ENCODE measurements around the gene EVX2.

Gene EVX2

DNA sequence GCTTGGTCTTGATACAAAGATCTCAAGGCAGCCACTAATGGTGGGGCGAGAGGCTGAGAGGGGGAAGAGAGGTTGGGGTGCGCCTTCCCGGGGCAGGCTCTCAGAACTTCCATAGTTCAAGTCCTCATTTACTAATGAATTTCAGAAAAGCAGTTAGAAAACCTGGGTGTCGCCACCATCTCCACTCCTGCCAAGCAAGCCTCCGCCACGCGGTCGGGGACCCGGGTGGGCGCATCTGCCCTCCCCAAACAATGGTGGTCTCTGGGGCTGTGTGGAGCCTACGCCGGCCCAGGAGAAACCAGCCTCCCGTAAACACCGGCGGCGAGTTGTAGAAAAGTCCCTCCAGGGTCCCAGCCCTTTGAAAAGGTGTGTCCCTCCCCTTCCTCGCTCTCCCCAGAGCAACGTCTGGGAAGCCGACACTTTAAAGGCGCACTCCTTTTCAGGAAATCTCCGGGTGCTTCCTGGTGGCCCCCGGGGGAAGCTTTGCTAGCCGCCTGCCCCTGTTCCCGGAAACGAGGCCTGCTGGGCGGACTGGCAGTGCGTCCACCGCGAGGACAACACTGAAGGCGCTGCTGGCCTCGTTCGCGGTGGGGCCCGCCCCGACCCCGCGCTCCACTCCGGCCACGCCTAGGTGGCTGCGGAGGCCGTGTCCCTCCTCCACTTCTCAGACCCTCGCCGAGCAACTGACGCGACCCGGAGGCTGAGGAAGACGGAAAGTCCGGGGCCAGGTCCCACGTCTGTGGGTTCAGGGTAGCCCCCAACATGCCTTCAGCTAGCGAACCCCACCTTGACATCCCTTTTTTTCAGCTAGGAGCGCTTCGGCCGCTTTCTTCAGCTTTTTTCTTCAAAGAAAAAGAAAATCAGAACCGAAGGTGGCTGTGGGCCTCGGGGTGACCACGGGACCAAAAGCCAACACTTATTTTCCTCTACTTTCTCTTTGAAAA, 16.8 kb downstream of the EVX2 start:
- no peak for DNase-seq (ENCODE audit: low read depth)

DNA sequence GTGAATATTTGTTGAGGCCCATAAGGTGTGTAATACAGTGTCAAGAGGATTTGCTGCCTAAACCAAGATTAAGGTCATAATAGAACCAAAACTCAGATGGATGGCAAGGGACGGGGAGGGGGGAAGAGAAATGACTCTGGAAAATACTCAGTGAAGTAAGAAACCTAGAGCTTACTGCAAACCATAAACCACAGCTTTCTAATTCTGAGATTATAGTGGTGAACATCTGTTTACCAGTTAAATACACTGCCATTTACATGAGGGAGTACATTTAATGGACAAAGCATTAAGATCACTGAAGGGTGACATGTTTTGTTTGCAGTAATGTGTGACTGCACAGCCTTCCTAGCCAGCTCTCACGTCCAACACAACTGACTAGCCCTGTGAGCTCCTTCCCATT, 19.8 kb downstream of the EVX2 start:
- no peak for DNase-seq (ENCODE audit: low read depth)

DNA sequence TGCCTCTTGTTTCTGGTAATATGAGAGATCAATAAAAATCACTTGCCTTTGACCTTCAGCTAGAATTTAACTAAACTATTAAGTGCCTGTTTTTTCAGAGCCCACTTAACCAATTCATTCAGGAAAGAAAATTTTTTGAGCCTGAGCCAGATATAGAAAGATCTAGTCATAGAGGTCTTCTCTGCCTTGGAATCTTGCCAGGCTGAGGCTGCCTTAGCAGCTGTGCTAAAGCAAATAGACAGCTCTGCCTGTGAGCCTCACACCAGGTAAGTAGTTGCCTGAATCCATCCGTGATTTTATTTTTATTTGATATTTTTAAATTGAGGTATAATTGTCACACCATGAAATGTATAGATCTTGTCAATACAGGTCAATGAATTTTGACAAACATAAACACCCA, 27.4 kb downstream of the EVX2 start:
- no peak for DNase-seq (ENCODE audit: low read depth)

DNA sequence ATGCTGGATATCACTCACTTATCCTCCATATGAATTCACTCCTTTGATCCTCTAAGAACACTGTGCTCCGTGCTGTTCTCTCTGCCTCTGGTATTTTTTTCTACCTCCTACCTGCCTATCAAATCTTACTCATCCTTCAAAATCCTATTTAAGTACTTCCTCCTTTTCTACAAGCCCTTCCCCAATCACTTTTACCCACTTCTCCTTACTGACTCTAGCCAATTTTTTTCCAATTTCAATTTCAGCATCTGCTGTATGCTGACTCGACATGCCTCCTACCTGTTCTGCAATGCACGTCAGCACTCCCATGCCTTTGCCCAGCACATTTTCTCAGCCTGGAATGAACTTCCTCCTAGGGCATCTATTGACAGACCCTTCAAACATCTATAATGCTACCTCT, 44.4 kb downstream of the EVX2 start:
- no peak for DNase-seq (ENCODE audit: low read depth)

DNA sequence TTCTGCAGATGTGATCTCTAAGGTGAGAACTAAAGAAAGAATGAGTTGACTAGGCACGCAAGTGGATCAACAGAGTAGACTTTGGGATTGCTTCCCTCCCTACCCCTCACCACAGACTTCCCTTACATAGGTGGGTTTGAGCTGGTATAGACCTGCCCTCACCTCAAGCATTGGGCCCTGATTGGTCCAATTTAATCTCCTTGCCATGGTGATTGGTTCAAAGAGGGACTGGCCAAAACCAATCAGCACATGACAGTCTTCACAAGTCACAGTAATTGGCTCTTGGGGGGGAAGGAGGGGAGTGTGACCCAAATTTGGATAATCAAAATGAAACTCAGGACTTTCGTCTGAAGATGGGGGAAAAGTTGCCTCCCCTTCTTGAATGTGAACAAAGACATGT, 45.1 kb downstream of the EVX2 start:
- DNase-seq (ENCODE audit: low read depth): no peak

DNA sequence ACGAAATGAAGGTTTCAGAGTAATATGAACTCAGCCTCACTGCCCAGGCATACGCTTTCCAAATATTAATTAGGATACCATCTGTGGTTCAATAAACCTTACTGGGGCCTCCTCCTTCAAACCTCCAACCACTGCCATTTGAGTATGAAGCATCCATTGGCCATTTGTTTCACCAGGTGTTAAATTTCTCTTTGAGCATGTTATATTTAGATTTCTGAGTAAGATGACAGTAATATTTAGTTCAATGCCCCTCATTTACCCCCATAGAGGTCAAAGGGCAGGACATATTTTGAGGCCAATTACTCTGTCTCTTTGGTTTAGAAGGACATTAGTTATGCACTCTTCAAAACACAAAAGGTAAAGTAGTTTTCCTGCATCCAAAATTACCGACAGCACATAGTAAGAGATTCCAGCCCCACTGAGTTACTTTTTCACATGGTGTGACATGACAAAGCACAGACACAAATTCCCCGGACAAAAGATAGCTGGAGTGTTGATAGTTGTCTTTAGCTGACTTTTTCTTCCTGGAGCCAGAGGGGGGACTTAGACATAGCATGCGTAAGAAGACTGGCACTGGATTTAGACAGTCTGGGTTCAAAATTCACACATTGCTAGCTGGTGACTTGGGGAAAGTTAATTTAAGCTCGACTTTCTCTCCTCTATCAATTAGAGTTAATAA, 48.6 kb downstream of the EVX2 start:
- no peak for DNase-seq (ENCODE audit: low read depth)

DNA sequence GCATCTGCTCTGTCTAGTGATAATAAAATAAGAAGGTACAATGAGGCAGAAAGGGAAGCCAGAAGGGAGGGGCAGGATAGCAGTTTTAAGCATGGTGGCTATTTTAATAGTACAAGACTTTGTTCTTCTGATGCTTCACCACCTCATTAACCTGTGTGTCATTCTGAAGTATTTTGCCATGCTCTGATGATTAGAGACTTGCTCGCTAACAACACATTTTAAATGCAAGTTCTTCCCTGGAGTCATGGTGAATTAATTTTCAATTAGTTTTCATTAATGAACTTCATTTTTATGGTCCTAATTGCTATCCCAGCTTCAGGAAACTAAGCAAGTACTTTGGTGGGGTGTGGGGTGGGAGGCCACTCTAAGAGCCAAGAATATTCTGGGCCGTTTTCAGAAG, 56.0 kb downstream of the EVX2 start:
- no peak for DNase-seq (ENCODE audit: low read depth)

All from stimulated activated CD8-positive, alpha-beta memory T cell treated with anti-CD3 and anti-CD28 coated beads, Interleukin-7, amount 100 ng/mL, for 24 hours (primary cell).